ENCODE results near the gene TET3. TPM values are rescaled to one million over a fixed set of nuclear protein-coding genes. Genes with fewer than 3 reads are reported as not detected.

The TET3 gene
- total and polyA plus RNA-seq, 2 of the 4 experiments (the other 2 are of a cell fraction), result 1.6 to 1.8 TPM

DNA sequence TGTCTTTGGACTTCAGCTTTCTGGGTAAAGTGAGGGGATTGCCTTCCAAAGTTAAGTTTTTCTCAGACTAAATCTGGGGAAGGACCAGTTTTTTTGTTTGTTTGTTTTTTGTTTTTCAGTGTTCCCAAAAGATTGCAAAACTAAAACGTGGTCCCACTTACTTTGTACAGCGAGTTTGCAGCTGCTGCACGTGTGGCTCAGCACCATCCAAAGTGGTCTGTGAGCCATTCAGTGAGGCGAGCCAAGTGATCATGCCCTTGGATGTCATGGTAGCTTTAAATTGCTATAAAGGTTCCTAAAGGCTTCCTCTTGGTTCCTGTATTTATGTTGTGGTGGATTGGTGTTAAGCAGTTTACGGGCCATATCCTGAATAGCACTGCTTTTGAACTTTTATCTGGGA is 23.0 kb downstream of the TET3 start:
- H3K56ac ChIP-seq (ENCODE audit: extremely low read depth, insufficient read depth, low read length), result no peak overlapping the region
- no peak overlapping the region for H3K9ac ChIP-seq (ENCODE audit: low read depth, low read length)
- ATAC-seq (ENCODE audit: low read depth) (no peak), DNase-seq (no peak)
- intact Hi-C loops (cut with micrococcal nuclease), result no loop called here
- H4K20me1 ChIP-seq (ENCODE audit: insufficient read depth, low read length), result peaks cover 70% of the 10 kb centered on the region
- H3K36me3 ChIP-seq (ENCODE audit: control insufficient read depth, insufficient read depth, low read length), result peaks cover 9% of the 10 kb centered on the region
- H2BK120ac ChIP-seq (ENCODE audit: low read depth, low read length), result no peak overlapping the region
- no peaks in the 10 kb centered on the region for H3K9me3 ChIP-seq (ENCODE audit: control insufficient read depth, insufficient read depth, low read length)
- no peak overlapping the region for H2BK20ac ChIP-seq (ENCODE audit: low read depth, low read length)
- WGBS, 2 experiments (ENCODE audit: extremely low coverage in 2 of 2, insufficient read length in 1 of 2), result 33% methylated on average over 1 of the region's 5 CpGs; no CpG with 5 or more reads in 1 of the 2 experiments
- peaks cover 35 to 82% of the 10 kb centered on the region in 2 experiments for H3K79me1 ChIP-seq (ENCODE audit: low read depth in 1 of 2, low read length in 2 of 2)
- H3K4me1 ChIP-seq (ENCODE audit: control insufficient read depth, insufficient read depth, low read length), result peaks cover 26% of the 10 kb centered on the region
- peaks cover 33% of the 10 kb centered on the region for H3K9me1 ChIP-seq (ENCODE audit: insufficient read depth, low read length)
- no peak overlapping the region for H3K27ac ChIP-seq (ENCODE audit: insufficient read depth, low read length)
- no TSS peak for BruUV-seq (replicated peaks)
- in situ Hi-C loops (cut with MboI; ENCODE audit: low sequenced_read_pairs), result no loop called here
- no peak overlapping the region for H4K5ac ChIP-seq (ENCODE audit: low read depth, low read length)
- no peak overlapping the region for H3K23ac ChIP-seq (ENCODE audit: low read depth, low read length)
- no peak for TF ChIP-seq FOS (IDR thresholded peaks at IDR 0.05; ENCODE audit: low read depth, low read length)
- no peak for TF ChIP-seq BHLHE40 (IDR thresholded peaks at IDR 0.05; ENCODE audit: low read depth, low read length)
- TF ChIP-seq CEBPB (IDR thresholded peaks at IDR 0.05; ENCODE audit: low read depth, low read length), result no peak
- TF ChIP-seq MXI1 (IDR thresholded peaks at IDR 0.05; ENCODE audit: borderline replicate concordance, low read depth, low read length), result no peak
- no peak for TF ChIP-seq CHD1 (IDR thresholded peaks at IDR 0.05; ENCODE audit: low read depth, low read length)
- no peak for TF ChIP-seq RCOR1 (IDR thresholded peaks at IDR 0.05; ENCODE audit: insufficient replicate concordance, low read length)
- no peak for TF ChIP-seq RAD21 (IDR thresholded peaks at IDR 0.05; ENCODE audit: low read length)
- TF ChIP-seq ELK1 (IDR thresholded peaks at IDR 0.05; ENCODE audit: borderline replicate concordance, low read depth, low read length), result no peak
- no peak for TF ChIP-seq MAZ (IDR thresholded peaks at IDR 0.05; ENCODE audit: borderline replicate concordance, low read depth, low read length)
- no peak for TF ChIP-seq POLR2A (IDR thresholded peaks at IDR 0.05; ENCODE audit: low read depth, low read length)
- no peak for TF ChIP-seq RFX5 (IDR thresholded peaks at IDR 0.05; ENCODE audit: low read depth, low read length)
- no peak for TF ChIP-seq MAFK (IDR thresholded peaks at IDR 0.05; ENCODE audit: low read depth, low read length)
- no peak for TF ChIP-seq CTCF (conservative IDR thresholded peaks at IDR 0.05; ENCODE audit: low read depth, low read length)
- no peak for TF ChIP-seq USF2 (IDR thresholded peaks at IDR 0.05; ENCODE audit: low read depth, low read length)
- H3K4me2 ChIP-seq (ENCODE audit: low read depth, low read length), result no peak overlapping the region
- no peaks in the 10 kb centered on the region for H3K27me3 ChIP-seq (ENCODE audit: control insufficient read depth, insufficient read depth, low read length)
- H2BK5ac ChIP-seq (ENCODE audit: low read depth, low read length, poor library complexity, severe bottlenecking), result no peak overlapping the region
- ChIA-PET CTCF (no interaction called here), POLR2A (ENCODE audit: unreplicated experiment) (no interaction called here)
- no peak overlapping the region for H2AFZ ChIP-seq (replicated peaks; ENCODE audit: low read length, poor library complexity)
- no peak overlapping the region for H2BK15ac ChIP-seq (ENCODE audit: low read depth, low read length)
- dilution Hi-C loops (cut with HindIII; ENCODE audit: low sequenced_read_pairs, unreplicated experiment), result no loop called here
- H4K91ac ChIP-seq (ENCODE audit: insufficient read depth, low read depth, low read length), result no peak overlapping the region
- no peak overlapping the region for H3K18ac ChIP-seq (ENCODE audit: low read depth, low read length)
- H3K14ac ChIP-seq (replicated peaks; ENCODE audit: low read depth, low read length), result no peak overlapping the region
- H2AK5ac ChIP-seq (ENCODE audit: low read depth, low read length), result no peak overlapping the region
- no peak overlapping the region for H3K4ac ChIP-seq (ENCODE audit: low read depth, low read length)
- no peak overlapping the region for H3K4me3 ChIP-seq (ENCODE audit: insufficient read depth, low read depth, low read length)
- no peak overlapping the region for H4K8ac ChIP-seq (ENCODE audit: low read depth in 2 of 2, low read length in 2 of 2)
- no peak overlapping the region for H2AK9ac ChIP-seq (replicated peaks; ENCODE audit: low read depth, low read length, poor library complexity)
